Purkinje cell (primary cell): Measurements from ENCODE around the gene TMPRSS11E. TPM values are rescaled to one million over a fixed set of nuclear protein-coding genes. Genes with fewer than 3 reads are reported as not detected.

ENCODE experiments used
- polyA plus RNA-seq: library from polyadenylated mRNA; unstranded; fragments of >200 nt; fragmentation: Nextera tagmentation; gene quantifications from 2 replicates; pipeline ENCODE4 v1.2.1, GENCODE V29; 2014

Gene TMPRSS11E
- polyA plus RNA-seq: not detected in 2 replicates

GRCh38 chr4:68447201-68447600, at the start of gene TMPRSS11E:
Gene TMPRSS11E, plus strand, starts transcription at chr4:68447463. Its CDS starts 50 bp downstream, at chr4:68447513.

Other genes starting within 250 kb of the TMPRSS11E start
- gene TMPRSS11B, start 201.8 kb upstream of the TMPRSS11E start, polyA plus RNA-seq: not detected in 2 replicates
- 23.7 and 26.3 TPM in 2 replicates for gene YTHDC1, start 97.4 kb upstream of the TMPRSS11E start, polyA plus RNA-seq
- gene UGT2B17, start 128.9 kb downstream of the TMPRSS11E start, polyA plus RNA-seq: not detected in 2 replicates
- gene UGT2B15, start 223.2 kb downstream of the TMPRSS11E start, polyA plus RNA-seq: not detected in 2 replicates